ENCODE data around the gene ARF5. TPM values are rescaled to one million over a fixed set of nuclear protein-coding genes. Genes with fewer than 3 reads are reported as not detected.

ARF5 gene
- total RNA-seq, 2 experiments from 2014 or later, result 87.0 TPM

DNA sequence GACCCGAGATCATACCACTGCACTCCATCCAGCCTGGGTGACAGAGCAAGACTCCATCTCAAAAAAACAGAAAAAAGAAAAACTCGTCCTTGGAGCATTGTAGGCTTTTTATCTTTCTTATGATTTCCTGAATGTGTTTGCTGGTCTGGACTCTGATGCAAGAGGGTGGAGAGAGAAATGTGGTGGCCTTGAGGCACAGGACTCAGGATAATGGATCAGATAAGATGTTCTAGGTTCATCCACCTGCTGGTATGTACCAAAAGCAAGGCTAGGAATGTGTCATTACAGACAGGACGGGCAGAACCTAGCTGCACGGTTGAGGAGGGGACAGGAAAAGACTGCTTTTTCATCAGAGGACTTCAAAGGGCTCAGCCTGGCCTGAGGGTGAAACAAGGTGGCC, 36.3 kb upstream of the ARF5 start:
- H3K27me3 ChIP-seq (ENCODE audit: control insufficient read depth in 1 of 2, insufficient read depth in 2 of 2, low read length in 2 of 2), result no peaks in the 10 kb centered on the region
- DNase-seq, result no peak
- TF ChIP-seq, protein P1, sequence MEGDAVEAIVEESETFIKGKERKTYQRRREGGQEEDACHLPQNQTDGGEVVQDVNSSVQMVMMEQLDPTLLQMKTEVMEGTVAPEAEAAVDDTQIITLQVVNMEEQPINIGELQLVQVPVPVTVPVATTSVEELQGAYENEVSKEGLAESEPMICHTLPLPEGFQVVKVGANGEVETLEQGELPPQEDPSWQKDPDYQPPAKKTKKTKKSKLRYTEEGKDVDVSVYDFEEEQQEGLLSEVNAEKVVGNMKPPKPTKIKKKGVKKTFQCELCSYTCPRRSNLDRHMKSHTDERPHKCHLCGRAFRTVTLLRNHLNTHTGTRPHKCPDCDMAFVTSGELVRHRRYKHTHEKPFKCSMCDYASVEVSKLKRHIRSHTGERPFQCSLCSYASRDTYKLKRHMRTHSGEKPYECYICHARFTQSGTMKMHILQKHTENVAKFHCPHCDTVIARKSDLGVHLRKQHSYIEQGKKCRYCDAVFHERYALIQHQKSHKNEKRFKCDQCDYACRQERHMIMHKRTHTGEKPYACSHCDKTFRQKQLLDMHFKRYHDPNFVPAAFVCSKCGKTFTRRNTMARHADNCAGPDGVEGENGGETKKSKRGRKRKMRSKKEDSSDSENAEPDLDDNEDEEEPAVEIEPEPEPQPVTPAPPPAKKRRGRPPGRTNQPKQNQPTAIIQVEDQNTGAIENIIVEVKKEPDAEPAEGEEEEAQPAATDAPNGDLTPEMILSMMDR (IDR thresholded peaks at IDR 0.05), result no peak
- no peaks in the 10 kb centered on the region for H3K4me1 Mint-ChIP-seq (ENCODE audit: low read depth)
- H3K27me3 Mint-ChIP-seq, result peaks cover 16% of the 10 kb centered on the region
- H3K27ac ChIP-seq (ENCODE audit: low read depth in 1 of 2, low read length in 2 of 2), result no peak overlapping the region
- H3K4me1 ChIP-seq (ENCODE audit: insufficient read depth, low read length), result no peaks in the 10 kb centered on the region
- no peak overlapping the region for H3K4me3 ChIP-seq (ENCODE audit: low read length)
- ChIA-PET POLR2A (no interaction called here), CTCF (no interaction called here)
- peaks cover 3% of the 10 kb centered on the region for H3K9me3 Mint-ChIP-seq
- no peaks in the 10 kb centered on the region for H3K9me3 ChIP-seq (ENCODE audit: control insufficient read depth in 1 of 2, insufficient read depth in 1 of 2, low read length in 2 of 2)
- no peak overlapping the region for H3K4me3 Mint-ChIP-seq
- intact Hi-C loops (cut with DNase I, micrococcal nuclease), result no loop called here
- H3K27ac Mint-ChIP-seq, result no peak overlapping the region
- no peak for ATAC-seq (ENCODE audit: poor library complexity)
- no peaks in the 10 kb centered on the region for H3K36me3 Mint-ChIP-seq (ENCODE audit: low read depth)
- no peaks in the 10 kb centered on the region for H3K36me3 ChIP-seq (ENCODE audit: insufficient read depth, low read length)

DNA sequence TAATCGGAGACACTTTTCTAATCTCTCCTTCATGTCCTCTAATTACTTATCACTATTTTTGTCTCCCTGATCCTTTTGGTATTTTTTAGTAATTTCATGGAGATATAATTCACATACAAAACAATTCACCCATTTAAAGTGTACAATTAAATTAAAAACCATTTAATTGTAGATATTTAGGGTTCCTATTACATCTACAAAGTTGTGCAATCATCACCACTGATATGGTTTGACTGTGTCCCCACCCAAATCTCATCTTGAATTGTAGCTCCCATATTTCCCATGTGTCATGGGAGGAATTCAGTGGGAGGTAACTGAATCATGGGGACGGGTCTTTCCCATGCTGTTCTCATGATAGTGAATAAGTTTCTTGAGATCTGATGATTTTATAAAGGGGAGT, 31.8 kb upstream of the ARF5 start:
- Mint-ChIP-seq H3K4me3 (no peak overlapping the region), H3K27me3 (no peaks in the 10 kb centered on the region)

DNA sequence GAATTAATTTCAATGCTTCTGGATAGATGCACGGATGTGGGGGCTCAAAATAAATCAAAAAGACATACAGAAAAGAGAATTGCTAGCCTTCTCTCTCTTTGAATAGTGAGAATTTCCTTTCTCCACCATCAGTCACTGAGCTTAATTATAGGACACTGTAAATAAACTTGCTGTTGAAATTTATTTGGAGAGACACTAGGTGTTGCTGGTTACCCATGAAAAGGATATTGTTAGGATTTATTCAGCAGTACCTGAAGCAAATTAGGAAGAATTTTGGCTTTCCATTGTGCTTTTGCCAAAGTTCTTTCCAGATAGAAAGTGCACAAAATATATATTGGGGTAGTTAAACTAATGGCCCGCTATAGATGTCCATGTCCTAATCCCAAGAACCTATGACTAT, 30.4 kb upstream of the ARF5 start:
- ATAC-seq (ENCODE audit: poor library complexity) (no peak), DNase-seq (no peak)
- TF ChIP-seq, protein P1 (IDR thresholded peaks at IDR 0.05), result no peak
- Mint-ChIP-seq H3K27ac (no peak overlapping the region), H3K27me3 (no peaks in the 10 kb centered on the region), H3K4me1 (ENCODE audit: low read depth) (no peaks in the 10 kb centered on the region), H3K36me3 (ENCODE audit: low read depth) (no peaks in the 10 kb centered on the region), H3K4me3 (no peak overlapping the region), H3K9me3 (peaks cover 2% of the 10 kb centered on the region)
- ChIA-PET POLR2A (no interaction called here), CTCF (no interaction called here)
- Histone ChIP-seq H3K27ac (ENCODE audit: low read depth in 1 of 2, low read length in 2 of 2) (no peak overlapping the region), H3K36me3 (ENCODE audit: insufficient read depth, low read length) (no peaks in the 10 kb centered on the region), H3K4me1 (ENCODE audit: insufficient read depth, low read length) (no peaks in the 10 kb centered on the region), H3K27me3 (ENCODE audit: control insufficient read depth in 1 of 2, insufficient read depth in 2 of 2, low read length in 2 of 2) (no peaks in the 10 kb centered on the region), H3K4me3 (ENCODE audit: low read length) (no peak overlapping the region), H3K9me3 (ENCODE audit: control insufficient read depth in 1 of 2, insufficient read depth in 1 of 2, low read length in 2 of 2) (no peaks in the 10 kb centered on the region)
- intact Hi-C loops (cut with DNase I, micrococcal nuclease), result loop anchor here in 1 of 2 experiments (5.0 kb wide), 1 partner anchor 654 kb away; no protein-coding TSS in a partner anchor

More for the DNA sequence above, 31.8 kb upstream of the ARF5 start:
- Histone ChIP-seq H3K27ac (ENCODE audit: low read depth in 1 of 2, low read length in 2 of 2) (no peak overlapping the region), H3K27me3 (ENCODE audit: control insufficient read depth in 1 of 2, insufficient read depth in 2 of 2, low read length in 2 of 2) (no peaks in the 10 kb centered on the region), H3K36me3 (ENCODE audit: insufficient read depth, low read length) (no peaks in the 10 kb centered on the region), H3K4me3 (ENCODE audit: low read length) (no peak overlapping the region), H3K4me1 (ENCODE audit: insufficient read depth, low read length) (no peaks in the 10 kb centered on the region), H3K9me3 (ENCODE audit: control insufficient read depth in 1 of 2, insufficient read depth in 1 of 2, low read length in 2 of 2) (no peaks in the 10 kb centered on the region)
- H3K27ac Mint-ChIP-seq, result no peak overlapping the region
- H3K9me3 Mint-ChIP-seq, result peaks cover 2% of the 10 kb centered on the region
- DNase-seq (no peak), ATAC-seq (ENCODE audit: poor library complexity) (no peak)
- intact Hi-C loops (cut with DNase I, micrococcal nuclease), result loop anchor here in 1 of 2 experiments (5.0 kb wide), 1 partner anchor 656 kb away; no protein-coding TSS in a partner anchor
- no peaks in the 10 kb centered on the region for H3K36me3 Mint-ChIP-seq (ENCODE audit: low read depth)
- TF ChIP-seq, protein P1 (IDR thresholded peaks at IDR 0.05), result no peak
- H3K4me1 Mint-ChIP-seq (ENCODE audit: low read depth), result no peaks in the 10 kb centered on the region
- ChIA-PET POLR2A (no interaction called here), CTCF (no interaction called here)

All from CD4-positive, alpha-beta T cell (primary cell).